ENCODE data around the gene DCHS2. TPM values are rescaled to one million over a fixed set of nuclear protein-coding genes. Genes with fewer than 3 reads are reported as not detected.

DCHS2 gene
- total RNA-seq, 1 donor from 2014 or later, result not detected

DNA sequence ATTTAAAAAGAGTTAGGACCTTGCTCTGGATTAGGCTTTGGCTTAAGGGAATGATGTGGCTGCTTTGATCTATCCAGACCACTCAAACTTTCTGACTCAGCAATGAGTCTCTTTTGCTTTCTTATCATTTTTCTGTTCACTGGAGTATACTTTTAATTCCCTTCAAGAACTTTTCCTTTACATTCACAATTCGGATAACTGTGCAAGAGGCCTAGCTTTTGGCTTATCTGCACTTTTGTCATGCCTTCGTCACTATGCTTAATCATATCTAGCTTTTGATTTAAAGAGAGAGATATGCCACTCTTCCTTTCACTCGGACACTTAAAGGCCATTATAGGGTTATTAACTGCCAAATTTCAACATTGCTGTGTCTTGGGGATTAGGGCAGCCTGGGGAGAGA, 147.9 kb downstream of the DCHS2 start:
- Mint-ChIP-seq H3K4me3 (ENCODE audit: unreplicated experiment) (no peak overlapping the region), H3K9me3 (ENCODE audit: unreplicated experiment) (no peaks in the 10 kb centered on the region), H3K27me3 (ENCODE audit: unreplicated experiment) (peaks cover 1% of the 10 kb centered on the region), H3K27ac (ENCODE audit: unreplicated experiment) (no peak overlapping the region), H3K4me1 (ENCODE audit: unreplicated experiment) (no peaks in the 10 kb centered on the region), H3K36me3 (ENCODE audit: low read depth, unreplicated experiment) (no peaks in the 10 kb centered on the region)
- DNase-seq (ENCODE audit: low spot score), result no peak
- TF ChIP-seq, protein P1, sequence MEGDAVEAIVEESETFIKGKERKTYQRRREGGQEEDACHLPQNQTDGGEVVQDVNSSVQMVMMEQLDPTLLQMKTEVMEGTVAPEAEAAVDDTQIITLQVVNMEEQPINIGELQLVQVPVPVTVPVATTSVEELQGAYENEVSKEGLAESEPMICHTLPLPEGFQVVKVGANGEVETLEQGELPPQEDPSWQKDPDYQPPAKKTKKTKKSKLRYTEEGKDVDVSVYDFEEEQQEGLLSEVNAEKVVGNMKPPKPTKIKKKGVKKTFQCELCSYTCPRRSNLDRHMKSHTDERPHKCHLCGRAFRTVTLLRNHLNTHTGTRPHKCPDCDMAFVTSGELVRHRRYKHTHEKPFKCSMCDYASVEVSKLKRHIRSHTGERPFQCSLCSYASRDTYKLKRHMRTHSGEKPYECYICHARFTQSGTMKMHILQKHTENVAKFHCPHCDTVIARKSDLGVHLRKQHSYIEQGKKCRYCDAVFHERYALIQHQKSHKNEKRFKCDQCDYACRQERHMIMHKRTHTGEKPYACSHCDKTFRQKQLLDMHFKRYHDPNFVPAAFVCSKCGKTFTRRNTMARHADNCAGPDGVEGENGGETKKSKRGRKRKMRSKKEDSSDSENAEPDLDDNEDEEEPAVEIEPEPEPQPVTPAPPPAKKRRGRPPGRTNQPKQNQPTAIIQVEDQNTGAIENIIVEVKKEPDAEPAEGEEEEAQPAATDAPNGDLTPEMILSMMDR (IDR thresholded peaks at IDR 0.05; ENCODE audit: unreplicated experiment), result no peak

DNA sequence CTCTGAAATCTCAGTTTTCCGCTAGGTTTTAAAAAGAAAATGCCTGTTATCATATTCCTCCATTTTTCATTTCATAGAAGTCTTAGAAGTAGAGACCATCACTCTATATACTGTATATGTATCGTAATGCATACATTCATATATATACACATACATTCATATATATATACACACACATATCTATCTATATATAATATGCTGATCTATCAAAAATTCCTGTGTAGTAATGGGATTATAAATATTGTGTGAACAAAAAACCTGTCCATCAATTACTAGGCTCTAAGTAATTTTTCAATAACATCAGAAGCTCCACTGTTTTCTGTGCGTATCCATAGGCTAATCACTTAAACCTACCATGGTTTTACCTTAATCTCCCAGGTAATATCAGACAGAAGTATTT, 150.2 kb downstream of the DCHS2 start:
- DNase-seq (ENCODE audit: low spot score), result no peak
- Mint-ChIP-seq H3K27me3 (ENCODE audit: unreplicated experiment) (peaks cover 1% of the 10 kb centered on the region), H3K27ac (ENCODE audit: unreplicated experiment) (no peak overlapping the region), H3K36me3 (ENCODE audit: low read depth, unreplicated experiment) (no peaks in the 10 kb centered on the region), H3K4me3 (ENCODE audit: unreplicated experiment) (no peak overlapping the region), H3K9me3 (ENCODE audit: unreplicated experiment) (no peaks in the 10 kb centered on the region), H3K4me1 (ENCODE audit: unreplicated experiment) (no peaks in the 10 kb centered on the region)
- TF ChIP-seq, protein P1 (IDR thresholded peaks at IDR 0.05; ENCODE audit: unreplicated experiment), result no peak

- Mint-ChIP-seq H3K4me3 (ENCODE audit: unreplicated experiment) (no peak overlapping the region), H3K27me3 (ENCODE audit: unreplicated experiment) (no peaks in the 10 kb centered on the region), H3K27ac (ENCODE audit: unreplicated experiment) (no peak overlapping the region), H3K4me1 (ENCODE audit: unreplicated experiment) (peaks cover 5% of the 10 kb centered on the region), H3K9me3 (ENCODE audit: unreplicated experiment) (no peaks in the 10 kb centered on the region), H3K36me3 (ENCODE audit: low read depth, unreplicated experiment) (no peaks in the 10 kb centered on the region)
- TF ChIP-seq, protein P1 (IDR thresholded peaks at IDR 0.05; ENCODE audit: unreplicated experiment), result no peak
- no peak for DNase-seq (ENCODE audit: low spot score)
These were observed 156.0 kb downstream of the DCHS2 start for GRCh38 chr4:154335588-154335987.

- Mint-ChIP-seq H3K27ac (ENCODE audit: unreplicated experiment) (no peak overlapping the region), H3K4me3 (ENCODE audit: unreplicated experiment) (peak overlapping the region; percentile 83), H3K27me3 (ENCODE audit: unreplicated experiment) (no peaks in the 10 kb centered on the region), H3K36me3 (ENCODE audit: low read depth, unreplicated experiment) (no peaks in the 10 kb centered on the region), H3K4me1 (ENCODE audit: unreplicated experiment) (peaks cover 5% of the 10 kb centered on the region), H3K9me3 (ENCODE audit: unreplicated experiment) (no peaks in the 10 kb centered on the region)
- peak; percentile 35 for DNase-seq (ENCODE audit: low spot score)
- TF ChIP-seq, protein P1 (IDR thresholded peaks at IDR 0.05; ENCODE audit: unreplicated experiment), result no peak
These were observed 158.7 kb downstream of the DCHS2 start for GRCh38 chr4:154332681-154333421.

DNA sequence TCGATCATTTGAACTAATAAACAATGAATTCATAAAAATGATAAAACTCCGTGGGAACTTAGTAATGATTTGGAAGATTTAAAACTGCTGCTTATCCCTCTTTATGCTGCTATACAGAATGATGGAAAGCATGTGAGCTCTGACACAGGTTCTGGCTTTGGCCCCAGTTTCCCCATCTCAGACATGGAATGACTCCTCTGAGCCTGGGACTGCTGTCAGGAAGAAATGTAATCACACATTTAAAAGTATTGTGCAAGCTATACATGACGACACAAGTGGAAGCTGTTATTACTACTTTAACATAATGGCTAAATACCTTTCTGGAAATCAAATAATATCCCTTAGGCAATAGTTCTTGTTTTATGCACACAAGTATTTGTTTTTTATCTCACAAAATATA, 161.7 kb downstream of the DCHS2 start:
- Mint-ChIP-seq H3K4me3 (ENCODE audit: unreplicated experiment) (no peak overlapping the region), H3K4me1 (ENCODE audit: unreplicated experiment) (peaks cover 5% of the 10 kb centered on the region), H3K36me3 (ENCODE audit: low read depth, unreplicated experiment) (no peaks in the 10 kb centered on the region), H3K27ac (ENCODE audit: unreplicated experiment) (no peak overlapping the region), H3K27me3 (ENCODE audit: unreplicated experiment) (no peaks in the 10 kb centered on the region), H3K9me3 (ENCODE audit: unreplicated experiment) (no peaks in the 10 kb centered on the region)
- TF ChIP-seq, protein P1 (IDR thresholded peaks at IDR 0.05; ENCODE audit: unreplicated experiment), result no peak
- no peak for DNase-seq (ENCODE audit: low spot score)

Measured in endothelial cell (in vitro differentiated cells).